SU-DHL-6 (cell line): ENCODE results near the gene COL1A1.

Source experiments
- H2AFZ ChIP-seq: fragments of 200-600 bp; sonication (generic); 2 replicates; pipeline ENCODE4 v1.6.1; 2014; ENCODE audit warnings: low read depth, mild to moderate bottlenecking, moderate library complexity, mixed read lengths, antibody characterized with exemption, low read length; ENCODE audit not compliant: severe bottlenecking
- H3F3A ChIP-seq: fragments of 200-600 bp; shearing (Covaris generic); 2 replicates; pipeline ENCODE4 v1.6.0; 2016; ENCODE audit warnings: antibody characterized with exemption, mild to moderate bottlenecking; ENCODE audit not compliant: insufficient read depth
- H3K27ac ChIP-seq: fragments of 200-600 bp; sonication (generic); 2 replicates; pipeline ENCODE4 v1.5.1; 2016; ENCODE audit warnings: low read depth, mild to moderate bottlenecking, low read length, moderate library complexity, mixed read lengths
- H3K27me3 ChIP-seq: fragments of 200-600 bp; sonication (generic), shearing (Covaris generic); 2 replicates; pipeline ENCODE4 v1.6.0; 2014; ENCODE audit warnings: mild to moderate bottlenecking, low read length
- H3K36me3 ChIP-seq: fragments of 200-600 bp; sonication (generic); 2 replicates; pipeline ENCODE4 v1.6.1; 2014; ENCODE audit warnings: mild to moderate bottlenecking, low read length, mixed read lengths
- H3K4me2 ChIP-seq: fragments of 300-600, 200-600 bp; shearing (Covaris generic), sonication (generic); 2 replicates; pipeline ENCODE4 v1.6.0; 2014; ENCODE audit warnings: low read length, low read depth, mild to moderate bottlenecking; ENCODE audit not compliant: poor library complexity, severe bottlenecking
- H3K4me3 ChIP-seq: fragments of 200-600 bp; sonication (generic); 2 replicates; pipeline ENCODE4 v1.5.1; 2014; ENCODE audit warnings: antibody characterized with exemption, low read length, mild to moderate bottlenecking, mixed read lengths; ENCODE audit not compliant: insufficient read depth, poor library complexity, severe bottlenecking
- H3K79me2 ChIP-seq: fragments of 200-600 bp; sonication (generic); 2 replicates; pipeline ENCODE4 v1.6.1; 2014; ENCODE audit warnings: mild to moderate bottlenecking, low read length, moderate library complexity; ENCODE audit not compliant: insufficient read depth
- H3K9ac ChIP-seq: fragments of 200-600 bp; sonication (generic); 2 replicates; pipeline ENCODE4 v1.7.0; 2014; ENCODE audit warnings: mild to moderate bottlenecking, low read length
- H3K9me2 ChIP-seq: fragments of 200-600 bp; sonication (generic); replicated peaks from 2 replicates; pipeline ENCODE4 v1.6.1; 2014; ENCODE audit warnings: low read length; ENCODE audit not compliant: insufficient read depth
- H3K9me3 ChIP-seq: fragments of 200-600 bp; sonication (generic); 2 replicates; pipeline ENCODE4 v1.6.1; 2014; ENCODE audit warnings: low read length, mixed read lengths; ENCODE audit not compliant: insufficient read depth
- H4K20me1 ChIP-seq: fragments of 200-600 bp; sonication (generic); 2 replicates; pipeline ENCODE4 v1.6.1; 2014; ENCODE audit warnings: low read depth, mild to moderate bottlenecking, antibody characterized with exemption, low read length, moderate library complexity, mixed read lengths
- EZH2phosphoT487 ChIP-seq: fragments of 200-600 bp; sonication (generic), shearing (Covaris generic); conservative IDR thresholded peaks from 2 replicates; pipeline ENCODE4 v1.6.1; 2018; ENCODE audit warnings: mild to moderate bottlenecking, antibody characterized with exemption, low read length, moderate library complexity, mixed read lengths
- TF ChIP-seq, protein P1 (sequence below): fragments of 200-600 bp; sonication (generic); IDR thresholded peaks from one replicate; pipeline ENCODE4 v1.5.1; 2017; ENCODE audit warnings: antibody characterized with exemption, mild to moderate bottlenecking, low read length, moderate library complexity; ENCODE audit not compliant: insufficient read depth, poor library complexity, severe bottlenecking

The COL1A1 gene

DNA sequence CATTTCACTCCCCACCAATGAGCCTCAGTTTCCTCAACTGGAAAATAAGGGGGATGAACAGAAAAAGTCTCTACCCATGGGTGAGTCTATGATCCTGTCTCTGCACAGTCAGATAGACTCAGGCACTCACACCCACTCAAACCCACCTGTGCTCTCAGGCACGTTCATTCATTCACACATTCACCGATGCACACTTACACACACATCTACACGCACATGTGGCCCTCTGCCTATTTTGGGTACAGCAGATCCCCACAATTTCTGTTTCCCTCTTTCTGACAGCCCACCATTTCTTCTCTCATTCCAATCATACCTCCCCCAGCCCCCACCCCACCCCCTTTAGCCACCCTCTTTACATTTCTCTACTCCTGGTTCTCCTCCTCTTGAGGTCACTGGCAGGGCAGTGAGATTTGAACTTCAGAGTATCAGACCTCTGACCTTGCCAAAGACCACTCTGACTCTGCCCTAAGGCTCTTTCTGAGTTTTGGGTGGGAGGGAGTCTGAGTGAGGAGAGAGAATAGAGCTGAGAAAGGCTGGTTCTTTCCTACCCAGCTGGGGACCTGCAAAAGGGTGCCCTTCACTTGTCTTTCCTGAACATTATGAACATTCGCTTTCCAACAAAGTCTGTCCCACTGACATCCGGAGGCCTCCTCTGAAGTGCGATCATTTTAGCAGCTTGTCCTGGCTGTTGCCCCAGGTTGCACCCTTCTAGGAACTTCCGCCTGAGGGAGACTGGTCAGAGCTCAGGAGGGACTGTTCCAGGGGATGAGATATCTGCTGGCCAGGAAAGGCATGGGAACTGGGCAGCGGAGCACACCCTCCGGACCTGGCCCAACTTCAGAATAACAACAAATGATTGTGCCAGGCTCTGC lies 10.1 kb upstream of the COL1A1 start:
- Histone ChIP-seq H3K9me3 (no peaks in the 10 kb centered on the region), H3F3A (no peaks in the 10 kb centered on the region), H3K9ac (no peak overlapping the region), H3K4me2 (no peak overlapping the region), H3K36me3 (no peaks in the 10 kb centered on the region), H3K9me2 (no peaks in the 10 kb centered on the region), H3K4me3 (no peak overlapping the region), H3K79me2 (no peaks in the 10 kb centered on the region), H4K20me1 (no peaks in the 10 kb centered on the region), H3K27ac (no peak overlapping the region), H3K27me3 (no peaks in the 10 kb centered on the region), H2AFZ (no peak overlapping the region)
- no peak for TF ChIP-seq EZH2phosphoT487
- TF ChIP-seq, protein P1, sequence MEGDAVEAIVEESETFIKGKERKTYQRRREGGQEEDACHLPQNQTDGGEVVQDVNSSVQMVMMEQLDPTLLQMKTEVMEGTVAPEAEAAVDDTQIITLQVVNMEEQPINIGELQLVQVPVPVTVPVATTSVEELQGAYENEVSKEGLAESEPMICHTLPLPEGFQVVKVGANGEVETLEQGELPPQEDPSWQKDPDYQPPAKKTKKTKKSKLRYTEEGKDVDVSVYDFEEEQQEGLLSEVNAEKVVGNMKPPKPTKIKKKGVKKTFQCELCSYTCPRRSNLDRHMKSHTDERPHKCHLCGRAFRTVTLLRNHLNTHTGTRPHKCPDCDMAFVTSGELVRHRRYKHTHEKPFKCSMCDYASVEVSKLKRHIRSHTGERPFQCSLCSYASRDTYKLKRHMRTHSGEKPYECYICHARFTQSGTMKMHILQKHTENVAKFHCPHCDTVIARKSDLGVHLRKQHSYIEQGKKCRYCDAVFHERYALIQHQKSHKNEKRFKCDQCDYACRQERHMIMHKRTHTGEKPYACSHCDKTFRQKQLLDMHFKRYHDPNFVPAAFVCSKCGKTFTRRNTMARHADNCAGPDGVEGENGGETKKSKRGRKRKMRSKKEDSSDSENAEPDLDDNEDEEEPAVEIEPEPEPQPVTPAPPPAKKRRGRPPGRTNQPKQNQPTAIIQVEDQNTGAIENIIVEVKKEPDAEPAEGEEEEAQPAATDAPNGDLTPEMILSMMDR: no peak

DNA sequence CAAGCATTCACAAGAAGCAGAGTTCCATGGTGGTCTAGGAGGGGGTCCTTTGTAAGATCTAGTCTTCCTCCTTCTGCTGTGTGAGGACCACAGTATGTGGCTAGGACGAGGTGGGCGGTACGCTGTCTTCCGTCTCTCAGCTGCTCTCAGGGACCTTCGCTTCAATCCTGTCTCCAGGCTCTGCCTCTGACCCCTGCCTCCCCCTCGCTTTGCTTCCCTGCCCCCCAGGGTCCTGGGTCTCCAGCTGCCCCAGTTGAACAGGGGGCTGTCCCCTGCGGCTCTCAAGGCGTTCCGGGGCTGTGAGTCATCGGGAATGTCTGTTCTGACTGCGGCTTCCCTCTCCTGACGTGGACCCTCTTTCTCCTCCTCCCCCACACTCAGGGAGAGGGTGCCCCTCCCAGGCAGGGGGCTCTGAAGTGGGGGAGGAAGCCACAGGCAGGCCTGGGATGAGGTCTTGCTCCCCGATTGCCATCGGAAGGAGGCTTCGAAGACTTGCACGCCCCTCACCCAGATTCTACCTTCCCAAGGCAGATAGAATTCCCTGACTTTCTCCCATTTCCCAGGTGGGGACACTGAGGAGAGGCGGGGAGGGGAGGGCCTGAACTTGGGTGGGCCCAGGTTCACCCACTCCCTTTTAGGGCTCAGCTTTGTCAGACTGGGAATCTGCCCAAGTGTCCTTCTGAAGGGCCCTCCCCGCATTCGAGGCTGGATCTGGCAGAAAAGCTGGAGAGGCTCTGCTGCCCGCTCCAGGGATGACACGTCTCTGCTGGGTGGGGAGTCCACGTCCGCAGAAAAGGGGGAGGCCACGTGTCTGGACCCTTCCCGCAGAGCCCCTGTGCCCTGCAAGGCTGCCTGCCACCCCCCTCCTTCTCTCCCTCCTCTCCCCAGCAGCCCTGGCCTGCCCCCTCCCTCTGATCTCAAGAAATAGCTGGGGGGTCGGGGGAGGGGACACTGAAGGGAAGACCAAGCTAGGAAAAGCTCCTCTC lies 9.1 kb upstream of the COL1A1 start:
- TF ChIP-seq, protein P1: no peak
- TF ChIP-seq EZH2phosphoT487: no peak
- Histone ChIP-seq H3K79me2 (no peaks in the 10 kb centered on the region), H3K4me3 (no peak overlapping the region), H3F3A (no peaks in the 10 kb centered on the region), H3K27me3 (no peaks in the 10 kb centered on the region), H3K9me2 (no peaks in the 10 kb centered on the region), H3K36me3 (no peaks in the 10 kb centered on the region), H3K9ac (no peak overlapping the region), H3K4me2 (no peak overlapping the region), H3K27ac (no peak overlapping the region), H4K20me1 (no peaks in the 10 kb centered on the region), H3K9me3 (no peaks in the 10 kb centered on the region), H2AFZ (no peak overlapping the region)

DNA sequence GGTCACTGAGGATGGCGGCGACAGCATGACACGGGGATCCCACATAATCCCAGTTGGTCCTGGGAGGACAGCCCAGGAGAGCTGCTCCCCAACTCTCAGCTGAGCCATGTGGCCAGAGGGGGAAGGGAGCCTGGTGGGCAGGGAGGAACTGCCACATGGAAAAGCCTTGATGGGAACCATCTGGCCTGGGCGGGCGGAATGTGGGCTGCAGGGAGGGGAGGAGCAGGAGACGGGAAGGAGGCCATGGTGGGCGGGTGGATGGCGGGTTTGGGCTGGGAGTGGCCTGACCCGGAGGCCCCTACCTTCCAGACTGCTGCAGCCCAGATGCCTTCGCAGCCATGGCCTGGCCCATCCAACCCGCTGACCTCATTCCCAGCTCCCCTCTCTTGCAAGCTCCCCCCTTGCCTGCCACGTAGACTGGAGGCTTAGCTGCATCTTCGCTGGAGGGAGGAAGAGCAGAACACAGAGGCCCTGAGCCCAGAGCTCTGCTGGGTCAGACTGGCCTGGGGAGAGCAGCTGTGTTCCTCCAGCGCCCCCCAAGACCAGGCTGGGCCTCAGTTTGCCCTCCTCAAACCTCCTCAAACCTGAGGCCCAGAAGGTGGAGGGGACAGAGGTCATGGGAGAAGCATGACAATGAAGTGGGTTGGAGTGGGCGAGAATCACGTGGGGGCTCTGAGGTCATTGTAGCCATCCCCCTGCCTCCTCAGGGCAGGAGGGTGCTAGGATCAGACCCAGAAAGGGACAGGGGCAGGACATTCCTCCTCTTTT lies 8.2 kb upstream of the COL1A1 start:
- H3K27ac ChIP-seq: no peak overlapping the region
- H3K4me3 ChIP-seq: no peak overlapping the region
- H3K9me3 ChIP-seq: no peaks in the 10 kb centered on the region
- H3K36me3 ChIP-seq: no peaks in the 10 kb centered on the region
- H3K27me3 ChIP-seq: no peaks in the 10 kb centered on the region
- H3F3A ChIP-seq: no peaks in the 10 kb centered on the region
- H3K4me2 ChIP-seq: no peak overlapping the region
- TF ChIP-seq EZH2phosphoT487: no peak
- TF ChIP-seq, protein P1: no peak
- no peaks in the 10 kb centered on the region for H3K79me2 ChIP-seq
- no peak overlapping the region for H3K9ac ChIP-seq
- no peak overlapping the region for H2AFZ ChIP-seq
- no peaks in the 10 kb centered on the region for H3K9me2 ChIP-seq
- no peaks in the 10 kb centered on the region for H4K20me1 ChIP-seq
